HG03457 (cell line): ENCODE measurements around the gene SCLT1.
"Not testable (repeated sequence)": the region's sequence is repeated elsewhere in the genome, so short reads cannot be mapped to it uniquely, and the experiment has no call there.

ENCODE experiments used
- ATAC-seq: cut with Tn5 transposase; IDR thresholded peaks from one replicate; pipeline ENCODE4 v1.9.1; 2021; ENCODE audit warnings: moderate number of reproducible peaks; ENCODE audit not compliant: unreplicated experiment

The SCLT1 gene

DNA sequence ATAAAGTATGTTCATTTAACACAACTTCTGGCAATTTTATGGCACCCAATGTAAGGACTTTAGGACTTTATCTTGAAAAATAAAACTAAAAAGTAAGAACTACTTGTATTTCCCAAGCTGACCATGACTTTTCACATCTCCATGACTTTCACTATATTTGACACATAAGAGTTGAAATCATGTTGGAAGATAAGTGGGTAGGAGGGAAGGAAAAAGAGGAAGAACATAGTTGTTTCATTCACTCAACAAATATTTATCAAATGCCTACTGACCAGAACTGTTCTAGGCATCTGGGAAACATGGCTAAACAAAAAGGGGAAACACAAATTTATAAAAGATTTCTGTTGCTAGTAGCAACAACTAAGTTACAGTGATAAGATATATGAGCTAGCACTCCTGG is 16.0 kb downstream of the SCLT1 start:
- ATAC-seq: no peak

DNA sequence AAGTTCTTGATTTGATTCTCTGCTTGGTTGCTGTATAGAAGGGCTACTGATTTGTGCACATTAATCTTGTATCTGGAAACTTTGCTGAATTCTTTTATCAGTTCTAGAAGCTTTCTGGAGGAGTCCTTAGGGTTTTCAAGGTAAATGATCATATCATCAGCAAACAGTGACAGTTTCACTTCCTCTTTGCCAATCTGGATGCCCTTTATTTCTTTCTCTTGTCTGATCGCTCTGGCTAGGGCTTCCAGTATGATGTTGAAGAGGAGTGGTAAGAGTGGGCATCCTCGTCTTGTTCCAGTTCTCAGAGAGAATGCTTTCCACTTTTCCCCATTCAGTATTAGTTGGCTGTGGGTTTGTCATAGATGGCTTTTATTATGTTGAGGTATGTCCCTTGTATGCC is 23.8 kb downstream of the SCLT1 start:
- not testable (repeated sequence) for ATAC-seq

DNA sequence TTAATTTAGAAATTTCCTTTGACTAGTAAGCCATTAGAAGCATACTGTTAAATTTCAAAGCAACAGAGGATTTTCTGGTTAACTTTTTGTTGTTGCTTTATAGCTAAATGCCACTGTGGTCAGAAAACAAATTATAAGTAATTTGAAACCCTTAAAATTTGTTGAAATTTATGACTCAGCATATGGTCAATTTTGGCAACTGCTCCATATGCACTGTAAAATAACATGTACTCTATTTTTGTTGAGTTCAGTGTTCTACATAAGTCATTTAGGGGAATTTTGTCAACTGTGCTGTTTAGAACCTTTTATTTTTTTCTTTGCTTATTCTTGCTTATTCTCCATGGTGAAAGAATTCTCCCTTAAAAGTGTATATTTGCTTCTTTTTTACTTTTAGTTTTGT is 28.6 kb downstream of the SCLT1 start:
- no peak for ATAC-seq

DNA sequence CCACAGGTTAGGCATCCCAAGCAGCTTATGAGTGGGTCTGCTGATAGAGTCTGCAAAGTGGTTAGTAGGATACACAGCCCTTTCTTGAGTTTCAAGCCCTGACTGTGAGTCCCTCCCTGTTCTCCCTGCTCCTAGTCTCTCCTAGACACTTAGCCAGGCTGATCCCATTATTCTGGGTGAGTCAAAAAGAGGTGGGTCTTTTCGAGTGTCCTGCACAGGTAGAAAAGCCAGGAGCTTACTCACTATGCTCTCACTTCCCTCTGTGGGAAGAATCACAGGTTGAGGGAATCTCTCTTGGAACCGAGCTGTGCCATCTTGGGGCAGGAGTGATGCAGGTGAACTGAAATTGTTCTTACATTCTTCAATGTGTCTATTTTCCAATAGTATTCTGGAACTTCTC is 29.7 kb downstream of the SCLT1 start:
- no peak for ATAC-seq

DNA sequence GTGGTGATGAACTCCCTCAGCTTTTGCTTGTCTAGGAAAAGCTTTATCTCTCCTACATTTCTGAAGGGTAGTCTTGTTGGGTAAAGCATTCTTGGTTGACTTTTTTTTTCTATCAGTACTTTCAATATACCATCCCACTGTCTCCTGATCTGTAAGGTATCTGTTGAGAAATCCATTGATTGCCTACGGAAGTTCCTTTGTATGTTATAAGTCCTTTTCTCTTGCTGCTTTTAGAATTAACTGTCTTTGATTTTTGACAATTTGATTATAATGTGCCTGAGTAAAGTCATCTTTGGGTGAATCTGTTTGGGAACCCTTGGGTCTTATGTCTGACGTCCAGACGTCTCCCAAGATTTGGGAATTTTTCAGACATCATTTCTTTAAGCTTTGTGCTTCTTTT is 30.8 kb downstream of the SCLT1 start:
- ATAC-seq: no peak

DNA sequence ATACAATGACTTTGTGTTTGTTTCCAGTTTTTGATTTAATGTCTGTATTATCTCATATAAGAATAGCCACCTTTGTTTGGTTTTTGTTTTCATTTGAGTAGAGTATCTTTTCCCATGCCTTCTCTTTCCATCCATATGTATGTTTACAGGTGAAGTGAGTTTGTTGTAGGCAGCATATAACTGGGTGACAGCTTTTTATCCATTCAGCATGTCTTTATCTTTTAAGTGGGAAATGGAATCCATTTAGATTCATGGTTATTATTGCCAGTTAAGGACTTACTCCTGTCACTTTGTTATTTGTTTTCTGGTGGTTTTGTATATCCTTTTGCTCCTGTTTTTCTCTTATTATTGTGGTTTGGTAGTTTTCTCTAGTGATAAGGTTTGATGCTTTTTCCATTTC is 34.3 kb downstream of the SCLT1 start:
- ATAC-seq: no peak

DNA sequence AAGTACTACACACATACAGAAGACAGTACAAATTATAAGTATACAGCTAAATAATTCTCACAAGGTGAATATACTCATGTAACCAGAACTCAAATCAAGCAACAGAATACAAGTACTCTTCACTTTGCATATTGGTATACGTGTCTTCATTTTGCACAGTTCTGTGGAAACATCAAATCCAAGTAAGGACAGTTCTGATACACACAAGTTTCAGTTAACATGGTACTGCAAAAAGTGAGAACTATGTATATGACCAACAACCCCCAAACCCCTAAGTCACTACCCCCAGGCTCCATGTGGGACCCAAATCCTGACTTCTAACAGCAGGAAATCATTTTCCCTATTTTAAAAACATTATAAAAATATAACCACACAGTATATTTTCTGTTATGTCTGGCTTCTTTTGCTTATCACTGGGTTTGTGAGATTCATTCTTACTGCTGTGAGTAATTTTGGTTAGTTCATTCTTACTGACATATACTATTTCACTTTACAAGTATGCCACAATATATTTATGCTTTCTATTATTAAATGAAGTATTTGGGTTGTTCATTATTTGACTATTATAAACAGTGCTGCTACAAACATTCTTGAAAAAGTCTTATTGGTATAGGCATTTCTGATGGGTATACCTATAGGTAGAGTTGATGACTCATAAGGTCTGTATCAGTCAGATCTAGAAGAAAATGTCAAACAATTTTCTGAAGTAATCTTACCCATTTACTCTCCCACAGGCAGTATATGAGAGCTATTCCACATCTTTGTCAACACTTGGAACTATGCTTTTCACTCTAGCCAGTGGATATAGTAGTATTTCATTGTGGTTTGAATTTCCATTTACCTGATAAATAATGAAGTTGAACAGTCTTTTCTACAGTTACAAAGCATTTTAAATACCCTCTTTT is 47.0 kb downstream of the SCLT1 start:
- no peak for ATAC-seq

DNA sequence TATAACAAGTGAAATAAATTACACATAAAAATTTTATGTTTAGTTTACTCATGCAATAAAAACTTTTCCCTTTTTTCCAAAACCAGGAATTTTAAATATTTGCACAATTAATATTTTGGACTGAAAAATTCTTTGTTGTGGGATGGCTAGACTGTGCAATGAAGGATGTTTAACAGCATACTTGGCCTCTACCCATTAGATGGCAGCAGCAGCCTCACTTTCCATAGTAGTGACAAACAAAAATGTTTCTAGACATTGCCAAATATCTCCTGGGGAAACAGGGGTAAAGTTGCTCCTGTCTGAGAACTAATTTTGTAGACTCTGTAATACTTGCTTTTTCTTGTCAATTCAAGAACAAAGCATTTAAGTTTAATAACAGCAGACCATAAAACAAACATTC is 49.8 kb downstream of the SCLT1 start:
- ATAC-seq: no peak

DNA sequence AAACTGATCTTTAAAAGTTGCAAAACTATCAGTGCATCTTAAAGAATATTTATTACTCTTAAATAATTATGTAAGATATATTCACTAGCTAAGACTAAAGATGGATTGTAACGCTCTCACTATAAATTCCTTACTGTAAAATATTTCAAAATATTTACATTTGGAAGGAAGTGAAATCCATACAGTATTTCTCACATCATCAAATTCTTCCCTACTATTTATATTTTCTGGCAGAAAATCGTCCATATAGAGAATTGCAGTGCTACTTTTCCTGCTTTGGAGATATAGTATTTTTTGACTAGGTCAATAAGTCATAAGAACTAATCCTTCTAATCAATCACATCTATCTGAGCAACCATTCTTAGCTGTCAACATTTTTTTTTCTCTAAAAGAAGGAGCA is 52.9 kb downstream of the SCLT1 start:
- no peak for ATAC-seq

DNA sequence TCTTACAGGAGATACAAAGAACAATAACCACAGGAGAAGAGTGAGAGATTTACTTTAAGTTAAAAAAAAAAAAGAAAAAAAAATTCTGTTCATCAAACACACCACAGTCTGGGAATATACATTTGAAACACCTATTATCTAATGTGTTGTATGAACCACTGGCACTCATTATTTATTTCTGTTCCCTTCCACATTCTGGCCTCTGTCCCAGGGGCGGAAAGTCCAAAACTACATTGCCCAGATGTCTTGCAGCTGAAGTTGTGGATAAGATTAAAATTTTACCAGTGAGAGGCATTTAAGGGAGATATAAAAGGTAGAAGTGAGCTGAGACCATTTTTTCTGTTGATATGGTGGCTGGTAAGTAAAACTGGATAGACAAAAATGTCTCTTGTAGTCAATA is 56.2 kb downstream of the SCLT1 start:
- ATAC-seq: no peak

DNA sequence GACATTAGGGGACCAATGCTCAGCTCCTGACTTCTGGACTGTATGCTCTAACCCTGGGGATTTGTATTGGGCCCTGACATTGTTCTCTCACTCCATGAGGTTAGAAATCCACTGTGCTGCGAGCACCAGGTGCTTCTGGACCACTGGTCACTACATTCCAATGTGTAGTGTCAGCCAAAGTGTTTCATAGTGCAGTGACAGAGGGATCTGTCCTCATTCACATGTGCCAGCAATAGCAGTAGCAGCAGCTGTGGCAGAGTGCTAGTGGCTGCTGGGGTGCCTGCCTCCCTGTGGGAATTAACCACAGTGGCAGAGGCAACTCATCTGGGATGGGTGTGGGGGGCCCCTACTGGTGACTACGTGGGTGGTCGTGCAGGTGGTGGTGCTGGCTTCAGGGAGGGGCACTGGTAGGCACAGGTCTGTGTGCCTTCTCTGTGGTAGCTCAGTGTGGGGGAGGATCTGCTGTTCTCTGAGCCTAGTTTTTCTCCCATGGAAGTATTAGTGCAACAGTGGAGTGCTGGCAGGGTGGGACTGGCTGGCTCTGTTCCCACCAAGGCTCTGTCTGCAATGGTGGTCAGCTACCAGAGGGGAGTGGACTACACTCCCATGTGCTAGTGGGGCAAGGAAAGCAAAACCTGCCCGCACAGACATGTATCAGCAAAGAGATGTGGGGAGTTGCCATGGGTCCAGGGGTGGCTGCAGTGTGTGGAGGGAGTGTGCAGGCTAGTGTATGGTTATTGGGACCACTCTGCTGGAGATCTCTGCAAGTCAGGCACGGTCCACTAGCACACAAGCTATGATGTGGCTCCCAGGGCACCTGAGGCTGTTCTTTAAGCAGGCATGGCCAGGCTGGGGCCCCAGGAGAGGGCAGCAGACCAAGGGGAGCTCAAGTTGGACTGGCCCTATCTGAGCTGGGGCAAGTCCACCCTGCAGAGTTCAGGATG is 78.5 kb downstream of the SCLT1 start:
- no peak for ATAC-seq

DNA sequence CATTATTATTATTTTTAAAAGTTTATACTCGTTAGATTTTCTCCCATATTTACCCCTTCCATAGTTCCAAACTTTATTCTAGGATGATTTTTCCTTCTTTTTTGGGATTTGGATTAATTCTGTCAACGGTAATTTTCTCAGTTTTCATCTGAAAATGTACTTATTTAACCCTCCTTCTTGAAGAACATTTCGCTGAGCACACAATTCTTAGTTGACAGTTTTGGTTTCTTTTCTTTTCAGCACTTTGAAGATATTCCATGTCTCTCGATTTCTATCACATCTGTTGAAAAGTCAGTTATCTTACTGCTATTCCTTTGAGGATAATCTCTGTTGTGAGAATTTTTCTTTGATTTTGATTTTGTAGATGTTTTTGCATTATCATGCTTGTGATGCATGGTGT is 85.2 kb downstream of the SCLT1 start:
- ATAC-seq: no peak

DNA sequence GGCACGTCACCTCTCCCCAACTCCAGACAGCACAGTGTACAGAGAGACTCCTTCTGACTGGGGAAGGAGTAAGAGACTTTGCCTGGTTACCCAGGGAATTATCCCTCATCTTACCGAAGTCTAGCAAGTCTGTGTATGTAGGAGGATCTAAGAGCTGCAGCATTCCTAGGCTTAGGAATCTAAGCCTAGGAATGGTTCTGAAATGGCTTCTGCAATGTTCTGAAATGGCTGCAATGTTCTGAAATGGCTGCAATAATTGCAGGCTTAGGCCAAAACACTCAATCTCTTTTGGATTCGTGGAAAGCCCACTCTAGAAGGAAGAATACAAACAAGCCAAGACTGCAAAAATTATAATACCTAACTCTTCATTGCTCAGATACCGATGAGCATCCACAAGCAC is 106.4 kb downstream of the SCLT1 start:
- ATAC-seq: no peak

DNA sequence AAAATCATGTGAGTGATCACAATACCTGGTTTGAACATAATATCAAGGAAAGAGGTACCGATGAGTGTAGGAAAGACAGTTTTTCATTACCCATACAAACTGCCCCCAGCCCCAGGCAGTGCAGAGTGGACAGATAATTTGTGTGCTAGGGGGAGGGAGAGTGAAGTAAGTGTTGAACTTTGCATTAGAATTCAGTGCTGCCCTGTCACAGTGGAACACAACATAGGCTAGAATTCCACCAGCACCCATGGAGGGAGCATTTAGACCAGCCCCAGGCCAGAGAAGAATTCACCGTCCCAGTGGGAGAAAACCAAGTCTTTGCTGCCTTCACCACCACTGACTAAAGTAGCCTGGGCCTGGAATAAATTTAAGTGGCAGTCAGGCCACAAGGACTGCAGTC is 107.3 kb downstream of the SCLT1 start:
- no peak for ATAC-seq

DNA sequence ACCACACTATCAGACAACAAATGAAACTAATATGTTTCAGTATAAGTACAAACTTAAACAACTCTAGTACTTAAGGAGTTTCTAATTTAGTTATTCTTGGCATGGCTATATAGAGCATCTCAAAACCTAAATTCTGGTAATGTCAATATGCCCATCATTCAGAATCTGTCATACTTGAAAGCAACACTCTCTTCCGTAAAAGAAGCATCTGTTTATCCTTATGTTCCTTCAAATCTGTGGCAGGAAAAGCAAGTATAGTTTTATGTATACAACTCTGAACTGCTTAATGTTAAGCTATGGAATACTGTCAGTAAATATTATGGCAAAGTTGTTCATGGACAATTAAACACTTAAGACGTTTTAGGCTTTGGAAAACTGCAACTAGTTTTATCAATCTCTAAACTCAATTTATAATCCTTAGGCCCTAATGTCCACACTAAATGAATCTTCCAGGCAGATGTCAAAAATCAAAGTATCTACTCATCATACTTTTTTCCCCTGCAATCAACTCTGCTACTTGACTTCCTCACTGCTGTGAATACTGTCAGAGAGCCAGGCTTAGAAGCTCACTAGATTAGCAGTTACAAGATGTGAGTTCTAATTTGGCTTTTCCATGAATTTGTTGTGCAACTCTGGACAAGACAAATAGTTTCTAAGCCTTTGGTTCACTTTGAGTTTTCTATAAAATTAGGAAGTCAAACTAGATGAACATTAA is 109.4 kb downstream of the SCLT1 start:
- ATAC-seq: no peak

DNA sequence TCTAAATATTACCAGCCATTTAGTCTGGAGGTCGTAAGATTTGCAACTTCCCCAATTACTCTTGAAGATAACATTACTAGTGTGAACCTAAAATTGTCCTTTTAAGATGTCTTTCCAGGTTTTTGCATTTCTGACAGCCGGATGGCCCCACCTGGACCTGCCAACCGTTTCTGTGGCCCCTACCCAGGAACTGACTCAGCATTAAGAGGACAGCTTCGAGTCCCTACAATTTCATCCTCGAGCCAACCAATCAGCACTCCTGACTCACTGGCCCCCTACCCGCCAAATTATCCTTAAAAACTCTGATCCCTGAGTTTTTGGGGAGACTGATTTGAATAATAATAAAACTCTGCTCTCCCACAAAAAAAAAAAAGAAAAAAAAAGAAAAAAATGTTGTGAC is 112.0 kb downstream of the SCLT1 start:
- ATAC-seq: no peak

DNA sequence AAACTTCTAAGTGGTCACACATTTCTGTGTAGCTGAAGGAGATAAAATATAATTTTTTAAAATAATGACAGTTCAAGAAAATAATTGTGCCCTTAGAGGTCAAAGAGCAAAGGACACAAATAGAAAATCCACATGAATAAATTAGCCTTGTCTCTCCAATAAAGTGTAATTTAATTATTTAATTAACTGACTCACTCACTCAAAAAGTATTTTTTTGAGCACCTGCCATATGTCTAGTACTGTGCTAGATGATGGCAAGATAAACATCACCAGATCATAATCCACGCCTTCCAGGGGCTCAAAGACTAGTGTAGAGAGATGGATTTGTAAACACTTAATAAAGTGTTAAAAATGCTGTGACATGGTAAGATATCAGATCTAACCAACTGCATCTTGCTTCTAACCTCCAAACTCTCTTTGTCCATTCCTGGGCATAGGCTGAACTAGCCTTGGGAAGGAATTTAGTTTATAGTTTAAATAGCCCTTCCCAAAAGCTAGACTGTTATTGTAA is 112.5 kb downstream of the SCLT1 start:
- ATAC-seq: no peak

DNA sequence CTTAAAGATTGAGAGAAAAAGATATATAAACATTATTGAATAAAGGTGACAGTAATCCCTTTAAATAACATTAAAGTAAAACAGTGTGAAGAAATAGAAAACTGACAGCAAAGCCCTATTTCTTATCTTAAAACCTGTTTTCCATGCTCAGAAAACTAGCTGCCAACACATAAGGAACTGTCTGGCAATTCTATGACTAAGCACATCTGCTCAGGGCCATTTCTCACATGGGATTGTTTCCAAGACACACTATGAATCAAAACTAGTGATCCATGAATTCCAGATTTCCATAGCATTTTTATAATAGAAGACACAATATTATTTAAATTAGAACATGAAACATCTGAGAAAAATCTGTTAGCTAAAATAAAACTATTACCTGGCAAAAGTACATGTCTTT is 113.4 kb downstream of the SCLT1 start:
- no peak for ATAC-seq

DNA sequence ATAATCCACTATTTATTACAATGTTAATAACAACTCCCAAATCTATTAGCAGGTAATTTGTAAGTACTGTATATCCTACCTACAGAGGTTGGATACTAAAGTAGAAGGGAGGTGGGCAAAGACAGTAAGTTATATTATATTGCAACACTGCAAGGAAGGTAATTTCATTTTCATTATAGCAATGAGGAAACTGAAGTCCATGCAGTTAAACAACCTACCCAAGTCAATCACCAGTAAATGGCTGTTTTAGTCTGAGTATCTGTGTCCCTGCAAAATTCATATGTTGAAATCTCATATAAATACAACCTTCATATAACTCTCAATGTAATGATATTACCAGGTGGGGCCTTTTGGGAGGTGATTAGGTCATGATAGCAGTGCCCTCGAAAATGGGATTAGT is 114.4 kb downstream of the SCLT1 start:
- no peak for ATAC-seq

DNA sequence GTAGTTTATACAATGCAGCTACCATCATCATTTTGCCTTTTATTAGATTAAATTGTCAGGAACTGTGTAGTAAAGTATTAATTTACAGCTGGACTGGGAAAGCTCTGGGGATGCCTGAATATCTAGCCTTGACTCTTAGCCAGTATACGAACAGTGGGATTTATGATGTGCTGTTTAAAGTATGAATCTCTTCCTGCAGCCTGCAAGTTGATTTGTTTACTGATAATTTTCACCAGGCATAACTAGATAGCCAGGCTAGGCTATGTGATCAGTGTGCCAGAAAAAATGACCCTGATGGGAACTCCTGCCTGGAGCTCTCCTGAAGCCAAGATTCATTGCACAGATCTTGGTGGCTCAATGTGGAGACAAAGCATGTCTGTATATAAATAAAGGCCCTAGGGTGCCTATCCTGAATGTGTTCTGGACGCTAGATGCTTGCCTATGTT is 119.2 kb downstream of the SCLT1 start:
- ATAC-seq: no peak

DNA sequence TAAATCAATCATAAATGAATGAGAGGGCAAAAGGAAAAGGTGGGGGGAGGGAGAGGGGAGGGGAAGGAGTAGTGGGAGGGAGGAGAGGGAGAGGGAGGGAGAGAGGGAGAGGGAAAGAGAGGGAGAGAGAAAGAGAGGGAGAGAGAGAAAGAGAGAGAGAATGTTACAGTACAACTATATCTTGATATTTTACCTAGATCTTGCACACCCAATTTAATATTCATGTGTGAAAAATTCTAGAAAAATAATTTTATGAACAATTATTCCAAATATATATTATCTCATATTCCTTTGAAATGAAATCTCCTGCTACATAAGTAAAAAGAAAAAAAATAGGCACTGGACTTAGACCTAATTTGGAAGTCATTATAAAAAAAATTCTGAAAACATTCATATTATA is 120.0 kb downstream of the SCLT1 start:
- ATAC-seq: no peak
